ENCODE measurements around the gene CST1.

The CST1 gene

GRCh38 chr20:23697947-23698346, 52.8 kb downstream of the CST1 start:
- no peak for DNase-seq
